Endodermal cell (in vitro differentiated cells): ENCODE measurements around the gene IMMP2L. TPM values are rescaled to one million over a fixed set of nuclear protein-coding genes. Genes with fewer than 3 reads are reported as not detected.
"Not testable (repeated sequence)": the region's sequence is repeated elsewhere in the genome, so short reads cannot be mapped to it uniquely, and the experiment has no call there.

Source experiments
- DNase-seq: peaks from one replicate; pipeline ENCODE4 v3.0.0-alpha.2; 2017
- H3K27ac ChIP-seq: 2 replicates; pipeline ENCODE4 v1.5.1; 2013; ENCODE audit warnings: mild to moderate bottlenecking, low read depth, low read length, moderate library complexity
- H3K27me3 ChIP-seq: 2 replicates; pipeline ENCODE4 v1.6.1; 2013; ENCODE audit warnings: mild to moderate bottlenecking, low read length, moderate library complexity; ENCODE audit not compliant: insufficient read depth, control insufficient read depth, poor library complexity, severe bottlenecking
- H3K36me3 ChIP-seq: 2 replicates; pipeline ENCODE4 v1.7.0; 2013; ENCODE audit warnings: mild to moderate bottlenecking, low read length, moderate library complexity; ENCODE audit not compliant: control insufficient read depth, insufficient read depth
- H3K4me1 ChIP-seq: one replicate; pipeline ENCODE4 v1.7.0; 2013; ENCODE audit warnings: low read length; ENCODE audit not compliant: control insufficient read depth, insufficient read depth
- H3K4me3 ChIP-seq: 2 replicates; pipeline ENCODE4 v1.5.1; 2013; ENCODE audit warnings: mild to moderate bottlenecking, low read length, moderate library complexity
- H3K9ac ChIP-seq: 2 replicates; pipeline ENCODE4 v1.6.1; 2013; ENCODE audit warnings: mild to moderate bottlenecking, low read length, moderate library complexity; ENCODE audit not compliant: poor library complexity, severe bottlenecking; ENCODE audit errors: extremely low read depth
- H3K9me3 ChIP-seq: 2 replicates; pipeline ENCODE4 v1.6.1; 2013; ENCODE audit warnings: mild to moderate bottlenecking, low read length, moderate library complexity; ENCODE audit not compliant: control insufficient read depth
- H3K27ac Mint-ChIP-seq: 2 replicates; pipeline ENCODE4 v1.8.0; 2020; ENCODE audit warnings: mixed read lengths
- H3K27me3 Mint-ChIP-seq: 2 replicates; pipeline ENCODE4 v1.8.0; 2021; ENCODE audit warnings: mild to moderate bottlenecking, mixed read lengths; ENCODE audit not compliant: insufficient read depth
- H3K36me3 Mint-ChIP-seq: 2 replicates; pipeline ENCODE4 v1.8.0; 2020; ENCODE audit warnings: low read depth, mixed read lengths
- H3K4me1 Mint-ChIP-seq: 2 replicates; pipeline ENCODE4 v1.8.0; 2020; ENCODE audit warnings: mixed read lengths
- H3K4me3 Mint-ChIP-seq: 2 replicates; pipeline ENCODE4 v1.8.0; 2020; ENCODE audit warnings: mild to moderate bottlenecking, moderate library complexity, mixed read lengths
- H3K9me3 Mint-ChIP-seq: 2 replicates; pipeline ENCODE4 v1.8.0; 2020; ENCODE audit warnings: mild to moderate bottlenecking, mixed read lengths
- WGBS, 2 experiments: methylation state at CpG; one replicate each; pipeline versions ENCODE4 v1.1.5 to v1.1.7; 2013; ENCODE audit warnings: missing lambda C conversion rate in 2 of 2, mixed read lengths in 1 of 2; ENCODE audit not compliant: insufficient coverage in 1 of 2, insufficient read length in 1 of 2; 5-methylcytosine and 5-hydroxymethylcytosine counted together
- total RNA-seq, 2 donors: library from RNA; stranded (reverse); fragmentation: NEBNext Ultra II Directional in 1 of 2; extraction: Animal tissue kit (Norgen Biotek cat#: 25700) in 1 of 2; gene quantifications; 2 replicates in 1 of 2; 3 replicates in 1 of 2; pipeline ENCODE4 v1.2.1, GENCODE V29; 2021
- TF ChIP-seq, protein P1 (sequence below): fragments of 200-600 bp; sonication (generic); conservative IDR thresholded peaks from 2 replicates; pipeline ENCODE4 v1.5.0; 2021; ENCODE audit warnings: antibody characterized with exemption, mild to moderate bottlenecking

IMMP2L gene
- total RNA-seq, 2 donors from 2014 or later, result 17.7 to 19.4 TPM

DNA sequence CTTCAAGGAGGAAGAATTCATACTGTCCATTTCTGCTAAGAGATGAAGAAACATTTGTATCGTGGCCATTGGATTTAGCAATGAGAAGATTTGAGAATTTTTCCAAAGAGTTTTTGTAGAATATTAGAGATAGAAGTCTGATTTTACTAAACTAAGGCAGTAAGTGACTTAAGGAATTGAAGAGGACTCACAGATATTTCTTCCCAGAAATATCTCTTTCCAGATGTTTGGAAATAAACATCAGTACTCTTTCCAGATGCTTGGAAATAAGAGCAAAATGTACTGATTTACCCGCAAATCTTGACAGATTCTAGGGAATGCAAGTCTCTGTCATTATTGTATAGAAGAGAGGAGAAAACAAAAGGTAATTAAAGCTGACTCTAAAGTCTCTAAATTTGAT is 91.3 kb downstream of the IMMP2L start:
- Histone ChIP-seq H3K27me3 (no peaks in the 10 kb centered on the region), H3K9me3 (no peaks in the 10 kb centered on the region), H3K9ac (no peak overlapping the region), H3K36me3 (no peaks in the 10 kb centered on the region), H3K27ac (no peak overlapping the region), H3K4me1 (no peaks in the 10 kb centered on the region), H3K4me3 (no peak overlapping the region)
- TF ChIP-seq, protein P1, sequence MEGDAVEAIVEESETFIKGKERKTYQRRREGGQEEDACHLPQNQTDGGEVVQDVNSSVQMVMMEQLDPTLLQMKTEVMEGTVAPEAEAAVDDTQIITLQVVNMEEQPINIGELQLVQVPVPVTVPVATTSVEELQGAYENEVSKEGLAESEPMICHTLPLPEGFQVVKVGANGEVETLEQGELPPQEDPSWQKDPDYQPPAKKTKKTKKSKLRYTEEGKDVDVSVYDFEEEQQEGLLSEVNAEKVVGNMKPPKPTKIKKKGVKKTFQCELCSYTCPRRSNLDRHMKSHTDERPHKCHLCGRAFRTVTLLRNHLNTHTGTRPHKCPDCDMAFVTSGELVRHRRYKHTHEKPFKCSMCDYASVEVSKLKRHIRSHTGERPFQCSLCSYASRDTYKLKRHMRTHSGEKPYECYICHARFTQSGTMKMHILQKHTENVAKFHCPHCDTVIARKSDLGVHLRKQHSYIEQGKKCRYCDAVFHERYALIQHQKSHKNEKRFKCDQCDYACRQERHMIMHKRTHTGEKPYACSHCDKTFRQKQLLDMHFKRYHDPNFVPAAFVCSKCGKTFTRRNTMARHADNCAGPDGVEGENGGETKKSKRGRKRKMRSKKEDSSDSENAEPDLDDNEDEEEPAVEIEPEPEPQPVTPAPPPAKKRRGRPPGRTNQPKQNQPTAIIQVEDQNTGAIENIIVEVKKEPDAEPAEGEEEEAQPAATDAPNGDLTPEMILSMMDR, result no peak
- H3K9me3 Mint-ChIP-seq, result peaks cover 8% of the 10 kb centered on the region
- WGBS, 2 experiments, result 73 to 94% methylated on average over 2 of the region's 2 CpGs
- no peaks in the 10 kb centered on the region for H3K4me1 Mint-ChIP-seq
- H3K4me3 Mint-ChIP-seq, result no peak overlapping the region
- DNase-seq, result no peak
- H3K27ac Mint-ChIP-seq, result no peak overlapping the region
- no peaks in the 10 kb centered on the region for H3K27me3 Mint-ChIP-seq
- peaks cover 2% of the 10 kb centered on the region for H3K36me3 Mint-ChIP-seq

DNA sequence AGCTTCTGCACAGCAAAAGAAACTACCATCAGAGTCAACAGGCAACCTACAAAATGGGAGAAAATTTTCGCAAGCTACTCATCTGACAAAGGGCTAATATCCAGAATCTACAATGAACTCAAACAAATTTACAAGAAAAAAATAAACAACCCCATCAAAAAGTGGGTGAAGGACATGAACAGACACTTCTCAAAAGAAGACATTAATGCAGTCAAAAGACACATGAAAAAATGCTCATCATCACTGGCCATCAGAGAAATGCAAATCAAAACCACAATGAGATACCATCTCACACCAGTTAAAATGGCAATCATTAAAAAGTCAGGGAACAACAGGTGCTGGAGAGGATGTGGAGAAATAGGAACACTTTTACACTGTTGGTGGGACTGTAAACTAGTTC is 92.4 kb downstream of the IMMP2L start:
- not testable (repeated sequence) for H3K4me1 ChIP-seq, H3K4me1 Mint-ChIP-seq

DNA sequence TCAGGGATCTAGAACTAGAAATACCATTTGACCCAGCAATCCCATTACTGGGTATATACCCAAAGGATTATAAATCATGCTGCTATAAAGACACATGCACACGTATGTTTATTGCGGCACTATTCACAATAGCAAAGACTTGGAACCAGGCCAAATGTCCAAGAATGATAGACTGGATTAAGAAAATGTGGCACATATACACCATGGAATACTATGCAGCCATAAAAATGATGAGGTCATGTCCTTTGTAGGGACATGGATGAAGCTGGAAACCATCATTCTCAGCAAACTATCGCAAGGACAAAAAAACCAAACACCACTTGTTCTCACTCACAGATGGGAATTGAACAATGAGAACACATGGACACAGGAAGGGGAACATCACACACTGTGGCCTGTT is 96.5 kb downstream of the IMMP2L start:
- H3K27me3 ChIP-seq, H3K36me3 Mint-ChIP-seq, H3K4me1 Mint-ChIP-seq, H3K36me3 ChIP-seq, H3K4me1 ChIP-seq, H3K27ac ChIP-seq, H3K9me3 Mint-ChIP-seq, H3K27me3 Mint-ChIP-seq, DNase-seq, H3K27ac Mint-ChIP-seq, H3K4me3 Mint-ChIP-seq, H3K4me3 ChIP-seq, H3K9ac ChIP-seq, H3K9me3 ChIP-seq: not testable (repeated sequence)
- WGBS, 2 experiments, result 90% methylated on average over 2 of the region's 3 CpGs; no CpG with 5 or more reads in 1 of the 2 experiments

More for the DNA sequence above, 92.4 kb downstream of the IMMP2L start:
- not testable (repeated sequence) for H3K9me3 ChIP-seq, H3K36me3 ChIP-seq, H3K27me3 Mint-ChIP-seq, H3K36me3 Mint-ChIP-seq, DNase-seq, H3K4me3 Mint-ChIP-seq, H3K27ac ChIP-seq, H3K9ac ChIP-seq, H3K27ac Mint-ChIP-seq, H3K4me3 ChIP-seq, H3K27me3 ChIP-seq, H3K9me3 Mint-ChIP-seq
- WGBS, 2 experiments, result 81% methylated on average over 1 of the region's 1 CpG; no CpG with 5 or more reads in 1 of the 2 experiments

DNA sequence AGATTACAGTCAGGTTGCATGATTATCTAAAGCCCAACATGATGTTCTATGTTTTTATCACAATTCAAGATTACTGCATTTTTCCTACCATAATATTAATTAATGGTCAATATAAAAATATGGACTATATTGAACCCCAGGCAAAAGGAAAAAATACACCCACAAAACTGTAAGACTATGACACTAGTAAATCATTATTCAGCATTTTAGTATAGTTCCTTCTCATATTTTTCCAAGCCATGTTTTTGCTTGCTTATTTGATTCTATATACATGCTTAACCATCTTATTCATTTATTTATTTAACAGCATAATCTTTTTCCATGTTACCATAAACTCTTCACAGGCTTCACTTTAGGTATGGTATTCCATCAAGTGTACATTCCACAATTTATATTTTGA is 101.6 kb downstream of the IMMP2L start:
- Histone ChIP-seq H3K27me3 (no peaks in the 10 kb centered on the region), H3K9ac (no peak overlapping the region), H3K36me3 (no peaks in the 10 kb centered on the region), H3K27ac (no peak overlapping the region), H3K9me3 (no peaks in the 10 kb centered on the region), H3K4me1 (no peaks in the 10 kb centered on the region), H3K4me3 (no peak overlapping the region)
- no peaks in the 10 kb centered on the region for H3K36me3 Mint-ChIP-seq
- no peaks in the 10 kb centered on the region for H3K27me3 Mint-ChIP-seq
- no peaks in the 10 kb centered on the region for H3K9me3 Mint-ChIP-seq
- TF ChIP-seq, protein P1, result no peak
- no peak overlapping the region for H3K27ac Mint-ChIP-seq
- H3K4me1 Mint-ChIP-seq, result no peaks in the 10 kb centered on the region
- no peak overlapping the region for H3K4me3 Mint-ChIP-seq
- DNase-seq, result no peak
